Hepatocyte (in vitro differentiated cells): Measurements from ENCODE around the gene SRCIN1.

Experiments
- EZH2 ChIP-seq: fragments of 200-600 bp; sonication (generic); IDR thresholded peaks from 2 replicates; pipeline ENCODE4 v1.6.1; 2016; ENCODE audit warnings: antibody characterized with exemption, mild to moderate bottlenecking, borderline replicate concordance
- EZH2phosphoT487 ChIP-seq: fragments of 200-600 bp; sonication (generic); IDR thresholded peaks from one replicate; pipeline ENCODE4 v1.6.1; 2018; ENCODE audit warnings: antibody characterized with exemption, mild to moderate bottlenecking, low read depth, moderate library complexity; ENCODE audit not compliant: unreplicated experiment, severe bottlenecking
- TF ChIP-seq, protein P1 (sequence below): fragments of 200-600 bp; sonication (generic); IDR thresholded peaks from 2 replicates; pipeline ENCODE4 v1.5.1; 2016; ENCODE audit warnings: antibody characterized with exemption, mild to moderate bottlenecking; ENCODE audit not compliant: poor library complexity

DNA sequence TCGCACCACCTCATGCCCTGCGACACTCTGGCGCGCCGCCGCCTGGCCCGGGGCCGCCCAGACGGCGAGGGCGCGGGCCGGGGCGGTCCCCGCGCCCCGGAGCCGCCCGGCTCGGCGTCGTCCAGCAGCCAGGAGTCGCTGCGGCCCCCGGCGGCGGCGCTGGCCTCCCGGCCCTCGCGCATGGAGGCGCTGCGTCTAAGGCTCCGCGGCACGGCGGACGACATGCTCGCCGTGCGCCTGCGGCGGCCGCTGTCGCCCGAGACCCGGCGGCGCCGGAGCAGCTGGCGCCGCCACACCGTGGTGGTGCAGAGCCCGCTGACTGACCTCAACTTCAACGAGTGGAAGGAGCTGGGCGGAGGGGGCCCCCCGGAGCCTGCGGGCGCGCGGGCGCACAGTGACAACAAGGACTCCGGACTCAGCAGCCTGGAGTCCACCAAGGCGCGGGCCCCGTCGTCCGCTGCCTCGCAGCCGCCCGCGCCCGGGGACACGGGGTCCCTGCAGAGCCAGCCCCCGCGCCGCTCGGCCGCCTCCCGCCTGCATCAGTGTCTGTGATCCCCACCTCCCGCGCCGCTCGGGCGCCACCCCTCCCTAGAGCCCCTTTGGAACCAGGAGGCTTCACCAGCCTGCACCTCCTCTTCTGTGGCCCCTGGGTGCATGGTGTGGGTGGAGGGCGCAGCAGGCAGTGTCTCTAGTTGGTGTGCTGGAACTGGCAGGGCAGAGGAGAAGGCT, 95.2 kb downstream of the SRCIN1 start:
- TF ChIP-seq, protein P1, sequence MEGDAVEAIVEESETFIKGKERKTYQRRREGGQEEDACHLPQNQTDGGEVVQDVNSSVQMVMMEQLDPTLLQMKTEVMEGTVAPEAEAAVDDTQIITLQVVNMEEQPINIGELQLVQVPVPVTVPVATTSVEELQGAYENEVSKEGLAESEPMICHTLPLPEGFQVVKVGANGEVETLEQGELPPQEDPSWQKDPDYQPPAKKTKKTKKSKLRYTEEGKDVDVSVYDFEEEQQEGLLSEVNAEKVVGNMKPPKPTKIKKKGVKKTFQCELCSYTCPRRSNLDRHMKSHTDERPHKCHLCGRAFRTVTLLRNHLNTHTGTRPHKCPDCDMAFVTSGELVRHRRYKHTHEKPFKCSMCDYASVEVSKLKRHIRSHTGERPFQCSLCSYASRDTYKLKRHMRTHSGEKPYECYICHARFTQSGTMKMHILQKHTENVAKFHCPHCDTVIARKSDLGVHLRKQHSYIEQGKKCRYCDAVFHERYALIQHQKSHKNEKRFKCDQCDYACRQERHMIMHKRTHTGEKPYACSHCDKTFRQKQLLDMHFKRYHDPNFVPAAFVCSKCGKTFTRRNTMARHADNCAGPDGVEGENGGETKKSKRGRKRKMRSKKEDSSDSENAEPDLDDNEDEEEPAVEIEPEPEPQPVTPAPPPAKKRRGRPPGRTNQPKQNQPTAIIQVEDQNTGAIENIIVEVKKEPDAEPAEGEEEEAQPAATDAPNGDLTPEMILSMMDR, result peak; percentile 9
- TF ChIP-seq EZH2, result no peak
- no peak for TF ChIP-seq EZH2phosphoT487
